Natural killer cell treated with Interleukin-12 subunit alpha and Interleukin-12 subunit beta and Interleukin-15 and Interleukin-18, amount 100 ng/mL, for 72 hours (primary cell): ENCODE data around the gene PRKCZ. TPM values are rescaled to one million over a fixed set of nuclear protein-coding genes. Genes with fewer than 3 reads are reported as not detected.
A peak's percentile ranks its signal among the peaks of the same experiment; 100 is the strongest.
"Not testable (repeated sequence)": the region's sequence is repeated elsewhere in the genome, so short reads cannot be mapped to it uniquely, and the experiment has no call there.

Source experiments
- ATAC-seq, 2 donors: fragments of 150-1000 bp; cut with Tn5 transposase in 1 of 2; sonication (Bioruptor Pico), chemical (Tn5 transposase) in 1 of 2; 2 replicates each; pipeline ENCODE4 v1.10.0; 2021
- DNase-seq: peaks from one replicate; pipeline ENCODE4 v3.0.0; 2022; ENCODE audit warnings: low spot score
- H3K27ac Mint-ChIP-seq, 2 donors: 1 replicate in 1 of 2; 2 replicates in 1 of 2; pipeline ENCODE4 v1.8.0; 2022; ENCODE audit warnings: mixed read lengths in 2 of 2, mild to moderate bottlenecking in 1 of 2, moderate library complexity in 1 of 2
- H3K27me3 Mint-ChIP-seq, 2 donors: 1 replicate in 1 of 2; 2 replicates in 1 of 2; pipeline ENCODE4 v1.8.0; 2022; ENCODE audit warnings: mixed read lengths in 2 of 2
- H3K36me3 Mint-ChIP-seq: one replicate; pipeline ENCODE4 v1.8.0; 2022; ENCODE audit warnings: mixed read lengths
- H3K4me1 Mint-ChIP-seq, 2 donors: 1 replicate in 1 of 2; 2 replicates in 1 of 2; pipeline ENCODE4 v1.8.0; 2022; ENCODE audit warnings: low read depth in 2 of 2, mixed read lengths in 2 of 2, mild to moderate bottlenecking in 1 of 2
- H3K4me3 Mint-ChIP-seq: one replicate; pipeline ENCODE4 v1.8.0; 2022; ENCODE audit warnings: mixed read lengths
- H3K9me3 Mint-ChIP-seq: 2 replicates; pipeline ENCODE4 v1.8.0; 2022; ENCODE audit warnings: mixed read lengths
- total RNA-seq, 2 donors: library from RNA; stranded (reverse); gene quantifications; one replicate each; pipeline ENCODE4 v1.2.3, GENCODE V29; 2022

The PRKCZ gene
- total RNA-seq, 2 donors from 2014 or later, result 10.8 to 13.2 TPM

DNA sequence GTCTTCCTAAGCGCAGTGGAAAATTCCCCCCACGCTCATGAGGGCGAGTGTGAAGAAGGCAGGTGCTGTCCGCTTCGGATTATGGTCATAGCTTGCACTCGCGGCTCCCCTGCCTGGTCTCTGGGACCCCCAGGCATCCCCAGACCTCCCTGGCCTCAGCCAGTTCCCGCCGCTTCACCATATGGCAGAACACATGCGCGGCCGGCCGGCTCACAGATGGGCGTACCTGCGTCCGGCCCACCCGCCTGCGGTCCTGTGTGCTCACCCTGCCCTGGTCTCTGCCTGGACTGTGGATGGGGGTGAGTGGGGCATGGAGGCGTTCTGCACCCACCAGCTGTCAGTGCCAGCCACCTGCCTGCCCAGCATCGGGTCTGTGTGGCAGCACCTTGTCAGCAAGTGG lies 34.1 kb downstream of the PRKCZ start:
- Mint-ChIP-seq H3K27ac (no peak overlapping the region), H3K4me1 (peaks cover 0 to 3% of the 10 kb centered on the region in 2 donors), H3K4me3 (no peak overlapping the region), H3K36me3 (no peaks in the 10 kb centered on the region), H3K9me3 (peaks cover 3% of the 10 kb centered on the region), H3K27me3 (no peaks in the 10 kb centered on the region)
- ATAC-seq (no peak), DNase-seq (no peak)

DNA sequence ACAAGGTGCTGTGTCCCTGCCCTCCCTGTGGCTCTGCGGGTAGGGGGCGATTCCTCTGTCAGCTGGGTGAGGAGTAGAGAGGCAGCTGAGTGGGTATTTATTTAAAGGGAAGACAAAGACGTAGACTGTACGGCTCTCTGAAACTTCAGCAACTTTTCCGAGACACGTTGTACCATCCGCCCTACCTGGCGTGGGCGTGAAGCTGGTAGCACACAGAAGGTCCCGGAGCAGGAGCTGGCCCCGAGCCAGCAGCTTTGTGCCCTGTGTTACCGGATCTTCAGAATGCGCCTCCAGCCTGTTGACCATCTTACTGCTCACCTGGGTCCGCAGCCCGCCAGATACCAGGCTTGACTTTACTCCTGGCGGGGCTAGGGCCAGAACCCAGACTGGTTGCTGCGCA lies 34.9 kb downstream of the PRKCZ start:
- ATAC-seq, result peak in 1 of 2 donors; percentile 15
- H3K9me3 Mint-ChIP-seq, result peaks cover 1% of the 10 kb centered on the region
- H3K36me3 Mint-ChIP-seq, result no peaks in the 10 kb centered on the region
- no peak for DNase-seq
- H3K4me1 Mint-ChIP-seq, result peaks cover 0 to 1% of the 10 kb centered on the region in 2 donors
- H3K4me3 Mint-ChIP-seq, result no peak overlapping the region
- H3K27ac Mint-ChIP-seq, result no peak overlapping the region
- no peaks in the 10 kb centered on the region for H3K27me3 Mint-ChIP-seq

DNA sequence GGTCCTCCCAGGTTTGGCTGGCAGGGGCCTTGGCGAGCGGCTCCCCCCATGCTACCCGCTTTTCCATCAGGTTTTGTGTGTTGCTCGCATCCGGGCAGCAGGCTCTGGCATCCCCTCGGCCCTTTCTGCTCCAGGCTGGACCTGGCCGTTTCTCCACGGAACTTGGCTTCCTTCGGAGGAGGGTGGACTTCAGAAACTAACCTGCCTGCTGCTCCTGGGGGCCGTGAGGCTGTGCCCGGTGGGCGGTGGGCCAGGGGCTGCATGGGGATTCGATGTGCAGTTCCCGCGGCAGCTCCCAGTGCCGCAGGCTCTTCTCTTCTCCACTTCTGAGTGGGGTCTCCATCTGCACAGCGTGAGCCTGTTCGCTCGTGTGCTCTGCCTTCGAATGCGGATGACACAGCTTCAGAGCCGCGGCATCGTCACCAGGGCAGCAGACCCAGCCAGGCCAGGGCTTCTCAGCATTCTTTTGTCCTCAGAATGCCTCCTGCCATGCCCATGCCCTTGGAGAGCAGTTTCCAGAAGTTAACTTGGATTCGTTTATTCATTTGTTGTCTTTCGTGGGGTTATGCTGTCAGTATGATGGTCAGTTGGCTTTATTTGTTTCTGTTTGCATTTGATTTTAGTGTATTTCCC lies 36.4 kb downstream of the PRKCZ start:
- no peak overlapping the region for H3K27ac Mint-ChIP-seq
- DNase-seq (no peak), ATAC-seq (no peak)
- no peaks in the 10 kb centered on the region for H3K4me1 Mint-ChIP-seq
- H3K27me3 Mint-ChIP-seq, result no peaks in the 10 kb centered on the region
- H3K9me3 Mint-ChIP-seq, result no peaks in the 10 kb centered on the region
- no peaks in the 10 kb centered on the region for H3K36me3 Mint-ChIP-seq
- no peak overlapping the region for H3K4me3 Mint-ChIP-seq

DNA sequence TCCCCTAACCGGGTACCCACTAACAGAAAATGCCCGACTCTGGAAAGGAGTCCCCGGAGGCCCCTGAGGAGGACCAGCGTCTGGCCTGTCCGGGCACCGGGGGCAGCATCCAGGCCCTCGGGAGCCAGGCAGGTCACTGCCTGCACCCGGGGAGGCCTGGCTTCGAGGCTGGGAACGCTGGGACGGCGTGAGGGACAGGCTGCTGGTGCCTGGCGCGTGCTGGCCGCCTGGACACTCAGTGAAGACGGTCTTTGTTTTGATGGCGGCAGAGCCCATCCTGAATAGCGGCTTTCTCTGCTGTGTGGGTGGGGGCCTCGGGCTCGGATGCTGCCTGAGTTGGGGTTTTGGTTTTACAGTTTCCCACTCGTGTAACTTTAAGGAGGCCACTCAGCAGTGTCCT lies 37.6 kb downstream of the PRKCZ start:
- Mint-ChIP-seq H3K27ac (no peak overlapping the region), H3K36me3 (no peaks in the 10 kb centered on the region), H3K9me3 (no peaks in the 10 kb centered on the region), H3K4me1 (no peaks in the 10 kb centered on the region), H3K4me3 (no peak overlapping the region), H3K27me3 (no peaks in the 10 kb centered on the region)
- DNase-seq, result no peak
- no peak for ATAC-seq

DNA sequence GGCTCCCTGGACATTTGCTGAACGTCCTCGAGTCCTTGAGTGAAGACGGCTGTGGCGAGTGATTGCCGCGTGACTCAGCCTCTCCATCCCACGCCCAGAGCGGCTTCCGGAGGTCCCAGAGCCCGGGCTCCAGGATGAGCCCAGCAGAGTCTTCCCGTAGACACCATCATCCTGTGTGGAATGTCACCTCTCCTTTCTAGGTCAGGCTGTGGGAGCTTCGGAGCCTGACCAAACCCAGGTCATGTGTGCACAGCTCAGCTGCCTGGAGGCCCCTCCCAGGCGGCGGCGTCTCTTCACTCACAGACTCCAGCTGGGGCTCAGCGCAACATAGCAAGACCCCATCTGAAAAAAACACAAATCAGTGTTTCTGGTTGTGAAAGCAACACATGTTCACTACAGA lies 38.2 kb downstream of the PRKCZ start:
- H3K36me3 Mint-ChIP-seq, result no peaks in the 10 kb centered on the region
- H3K27ac Mint-ChIP-seq, result no peak overlapping the region
- ATAC-seq, result no peak
- no peak for DNase-seq
- H3K9me3 Mint-ChIP-seq, result no peaks in the 10 kb centered on the region
- no peaks in the 10 kb centered on the region for H3K27me3 Mint-ChIP-seq
- no peaks in the 10 kb centered on the region for H3K4me1 Mint-ChIP-seq
- H3K4me3 Mint-ChIP-seq, result no peak overlapping the region

DNA sequence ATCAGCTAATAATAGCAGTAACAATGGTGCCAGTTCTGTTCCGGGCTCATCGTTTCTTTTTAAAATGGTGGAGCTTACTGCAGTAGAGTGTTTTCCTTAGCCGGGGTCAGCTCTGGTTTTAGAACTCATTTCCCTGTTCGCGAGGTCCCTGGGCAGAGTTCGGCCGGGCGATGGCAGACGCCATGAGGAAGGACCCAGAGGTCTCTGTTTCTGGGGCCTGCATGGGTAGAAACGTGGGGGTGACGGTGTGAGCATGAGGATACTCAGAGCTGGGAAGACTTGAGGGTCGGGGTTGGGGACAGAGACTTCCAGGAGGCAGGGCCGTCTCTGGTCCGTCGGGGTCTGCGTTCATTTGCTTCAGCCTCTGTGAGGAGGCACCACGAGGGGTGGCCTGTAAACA lies 38.8 kb downstream of the PRKCZ start:
- Mint-ChIP-seq H3K4me3 (no peak overlapping the region), H3K27me3 (no peaks in the 10 kb centered on the region), H3K9me3 (no peaks in the 10 kb centered on the region), H3K4me1 (no peaks in the 10 kb centered on the region), H3K27ac (no peak overlapping the region), H3K36me3 (no peaks in the 10 kb centered on the region)
- DNase-seq, result no peak
- ATAC-seq, result no peak

DNA sequence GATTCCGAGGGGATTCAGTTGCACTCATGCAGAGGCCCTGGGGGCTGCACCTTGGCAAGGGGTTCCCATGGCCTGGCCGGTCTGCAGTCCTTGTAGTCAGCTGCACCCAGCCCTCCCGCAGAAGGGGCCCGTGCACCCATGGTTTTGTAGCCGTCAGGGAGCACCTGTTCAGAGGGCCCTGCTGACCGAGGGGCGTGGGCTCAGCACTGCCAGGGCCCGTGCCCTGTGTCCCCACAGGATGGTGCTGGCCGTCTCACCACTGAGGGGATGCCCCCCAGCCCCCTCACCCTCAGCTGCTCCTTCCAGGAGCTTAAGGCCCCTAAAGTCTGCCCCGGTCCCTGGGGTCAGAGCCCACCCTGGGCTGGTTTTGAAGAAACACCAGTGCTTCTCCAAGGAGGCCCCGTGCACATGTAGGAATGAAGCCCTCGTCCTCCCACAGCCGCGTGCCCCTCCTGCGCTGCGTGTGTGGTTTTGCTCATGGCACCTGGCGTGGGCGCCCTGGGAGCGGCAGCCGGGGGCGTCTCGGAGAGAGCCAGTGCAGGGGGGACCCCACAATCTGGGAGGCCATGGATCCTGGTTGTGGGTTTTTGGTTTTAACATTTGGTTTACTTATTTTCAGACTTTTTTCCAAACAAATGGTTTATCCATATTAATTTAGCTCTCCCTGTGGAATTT lies 40.1 kb downstream of the PRKCZ start:
- Mint-ChIP-seq H3K27me3 (no peaks in the 10 kb centered on the region), H3K4me3 (no peak overlapping the region), H3K9me3 (no peaks in the 10 kb centered on the region), H3K4me1 (no peaks in the 10 kb centered on the region), H3K27ac (no peak overlapping the region), H3K36me3 (no peaks in the 10 kb centered on the region)
- DNase-seq (no peak), ATAC-seq (no peak)

DNA sequence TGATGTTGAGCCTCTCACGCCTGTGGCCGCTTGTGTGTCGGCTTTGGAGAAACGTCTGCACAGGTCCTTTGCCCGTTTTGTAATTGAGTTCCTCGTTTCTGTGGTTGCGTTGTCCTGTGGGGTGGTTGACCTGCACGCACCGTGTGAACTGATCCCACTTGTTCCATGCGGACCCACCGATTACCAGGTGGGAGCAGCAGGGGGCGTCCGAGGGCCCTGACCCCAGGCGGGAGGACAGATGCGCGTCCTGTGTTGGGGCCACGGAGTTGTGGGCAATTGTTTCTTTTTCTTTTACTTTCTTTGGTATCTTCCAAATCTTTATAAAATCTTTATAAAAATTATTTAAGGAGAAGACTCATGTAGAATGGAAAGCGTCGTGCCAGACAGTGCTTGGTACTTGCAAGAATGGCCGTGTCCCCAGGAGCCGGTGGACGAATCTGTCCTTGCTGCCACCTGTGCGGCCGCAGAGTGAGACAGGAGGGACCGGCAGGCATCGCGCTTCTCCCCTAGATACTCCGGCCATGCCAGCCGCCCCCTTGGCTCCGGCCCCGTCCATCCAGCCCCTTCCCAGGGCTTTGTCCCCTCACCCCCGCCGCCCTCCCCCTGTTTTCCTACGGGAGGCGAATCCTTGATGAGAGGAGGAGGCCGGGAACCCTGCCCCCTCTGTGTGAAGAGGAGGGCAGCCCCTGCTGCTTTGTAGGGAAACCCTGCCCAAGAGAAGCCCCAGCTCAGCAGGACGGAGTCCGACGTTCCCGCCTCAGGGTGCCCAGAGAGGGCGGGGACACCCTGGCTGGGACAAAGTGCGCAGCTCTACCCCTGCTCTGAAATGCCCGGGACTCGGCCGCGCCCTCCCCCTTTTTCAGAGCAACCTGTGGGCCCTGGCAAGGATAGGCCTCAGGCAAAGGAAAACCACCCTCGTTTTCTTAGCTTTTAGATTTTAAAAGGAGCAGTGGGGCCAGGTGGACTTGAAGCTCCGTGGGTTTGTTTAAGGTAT lies 41.7 kb downstream of the PRKCZ start:
- no peak overlapping the region for H3K4me3 Mint-ChIP-seq
- no peak overlapping the region for H3K27ac Mint-ChIP-seq
- H3K4me1 Mint-ChIP-seq, result no peaks in the 10 kb centered on the region
- H3K9me3 Mint-ChIP-seq, result no peaks in the 10 kb centered on the region
- ATAC-seq, result no peak
- DNase-seq, result no peak
- no peaks in the 10 kb centered on the region for H3K27me3 Mint-ChIP-seq
- no peaks in the 10 kb centered on the region for H3K36me3 Mint-ChIP-seq

DNA sequence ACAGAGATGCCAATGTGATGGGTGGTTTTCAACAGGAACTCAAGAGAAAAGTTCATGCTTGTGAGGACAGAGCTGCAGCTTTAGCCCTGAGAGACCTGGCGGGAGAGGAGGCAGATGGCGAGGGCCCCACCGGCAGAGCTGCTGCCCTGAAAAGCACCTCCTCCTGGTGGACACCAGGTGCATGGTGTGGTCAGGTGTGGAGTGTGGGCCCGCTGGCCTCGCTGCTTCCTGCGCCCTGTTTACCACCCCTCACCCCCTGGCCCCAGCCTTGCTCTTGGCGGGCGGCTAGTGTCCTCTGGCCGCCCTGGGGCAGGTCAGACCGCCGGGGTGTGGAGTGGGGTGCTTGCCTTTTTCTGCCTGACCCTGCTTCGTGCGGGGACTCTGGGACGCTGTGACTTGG lies 42.8 kb downstream of the PRKCZ start:
- peak in 1 of 2 donors; percentile 19 for ATAC-seq
- H3K9me3 Mint-ChIP-seq, result peaks cover 4% of the 10 kb centered on the region
- H3K4me3 Mint-ChIP-seq, result no peak overlapping the region
- no peak overlapping the region for H3K27ac Mint-ChIP-seq
- peaks cover 5% of the 10 kb centered on the region for H3K36me3 Mint-ChIP-seq
- no peak for DNase-seq
- peaks cover 0 to 4% of the 10 kb centered on the region in 2 donors for H3K4me1 Mint-ChIP-seq
- no peaks in the 10 kb centered on the region for H3K27me3 Mint-ChIP-seq

DNA sequence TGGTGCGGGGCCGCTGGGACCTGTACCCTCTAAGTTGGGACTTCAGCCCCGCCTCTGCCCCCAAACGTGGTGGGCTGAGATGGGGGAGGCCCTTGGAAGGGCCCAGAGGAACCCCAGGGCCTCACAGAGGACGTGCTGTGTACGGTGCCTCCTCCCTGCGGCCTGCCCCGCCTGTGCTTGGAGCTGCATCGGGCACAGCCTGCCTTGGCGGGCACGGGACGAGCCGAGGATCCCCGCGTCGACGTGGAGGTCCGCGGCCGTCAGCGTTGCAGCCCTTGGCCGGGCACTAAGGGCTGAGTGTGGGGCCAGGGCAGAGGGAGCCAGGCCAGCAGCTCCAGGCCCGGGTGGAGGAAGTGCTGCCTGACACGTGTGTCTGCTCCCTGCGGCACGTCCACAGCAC lies 43.4 kb downstream of the PRKCZ start:
- Mint-ChIP-seq H3K4me3 (no peak overlapping the region), H3K36me3 (peaks cover 6% of the 10 kb centered on the region), H3K4me1 (peaks cover 0 to 4% of the 10 kb centered on the region in 2 donors), H3K27ac (no peak overlapping the region), H3K9me3 (peaks cover 4% of the 10 kb centered on the region), H3K27me3 (no peaks in the 10 kb centered on the region)
- DNase-seq (no peak), ATAC-seq (peak in 1 of 2 donors; percentile 26)

DNA sequence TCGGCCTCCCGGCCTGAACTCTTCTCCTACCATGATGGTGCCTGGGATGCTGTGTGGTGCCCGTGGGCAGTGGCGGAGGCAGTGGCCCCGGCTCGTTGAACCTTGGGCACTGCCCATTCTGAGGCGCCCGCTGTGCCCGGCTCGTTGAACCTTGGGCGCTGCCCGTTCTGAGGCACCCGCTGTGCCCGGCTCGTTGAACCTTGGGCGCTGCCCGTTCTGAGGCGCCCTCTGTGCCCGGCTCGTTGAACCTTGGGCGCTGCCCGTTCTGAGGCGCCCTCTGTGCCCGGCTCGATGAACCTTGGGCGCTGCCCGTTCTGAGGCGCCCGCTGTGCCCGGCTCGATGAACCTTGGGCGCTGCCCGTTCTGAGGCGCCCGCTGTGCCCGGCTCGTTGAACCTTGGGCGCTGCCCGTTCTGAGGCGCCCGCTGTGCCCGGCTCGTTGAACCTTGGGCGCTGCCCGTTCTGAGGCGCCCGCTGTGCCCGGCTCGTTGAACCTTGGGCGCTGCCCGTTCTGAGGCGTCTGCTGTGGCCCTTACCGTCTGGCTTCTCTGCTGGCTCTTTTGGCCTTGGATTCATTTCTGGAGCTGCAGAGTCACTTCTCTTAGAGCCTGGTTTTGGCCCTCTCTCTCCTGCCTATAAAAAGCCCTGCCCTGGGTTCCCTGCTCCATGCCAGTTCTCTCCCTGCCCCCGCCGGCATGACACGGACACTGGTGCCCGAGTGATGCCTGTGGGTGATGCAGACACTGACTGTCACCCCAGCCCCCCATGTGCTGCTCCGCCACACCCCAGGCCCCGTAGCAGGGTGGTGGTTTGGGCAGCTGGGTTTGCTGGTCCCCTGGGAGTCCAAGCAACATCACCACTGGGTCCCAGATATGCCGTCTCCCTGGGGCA lies 44.3 kb downstream of the PRKCZ start:
- H3K27me3 Mint-ChIP-seq, H3K36me3 Mint-ChIP-seq, DNase-seq, H3K4me1 Mint-ChIP-seq, ATAC-seq, H3K27ac Mint-ChIP-seq, H3K9me3 Mint-ChIP-seq, H3K4me3 Mint-ChIP-seq: not testable (repeated sequence)

DNA sequence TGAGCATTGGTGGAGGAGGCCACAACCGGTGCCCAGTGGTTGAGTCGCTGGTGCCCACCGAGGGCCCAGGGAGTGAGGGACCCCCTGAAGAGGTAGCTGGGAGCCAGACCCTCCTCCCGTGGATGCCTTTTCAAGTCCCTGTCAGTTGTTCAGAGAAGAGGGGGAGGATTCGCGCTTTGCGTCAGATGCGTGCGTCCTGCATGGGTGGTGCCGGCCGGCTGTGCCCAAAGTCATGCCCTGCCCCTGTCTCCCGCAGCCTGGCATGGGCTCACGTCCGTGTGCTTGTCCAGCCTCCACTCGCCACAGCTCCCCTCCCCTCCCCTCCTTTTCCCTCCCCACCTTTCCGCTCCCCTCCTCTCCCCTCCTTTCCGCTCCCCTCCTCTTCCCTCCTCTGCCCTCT lies 45.2 kb downstream of the PRKCZ start:
- Mint-ChIP-seq H3K4me3 (no peak overlapping the region), H3K9me3 (peaks cover 4% of the 10 kb centered on the region), H3K36me3 (peaks cover 6% of the 10 kb centered on the region), H3K27me3 (no peaks in the 10 kb centered on the region), H3K4me1 (peaks cover 0 to 4% of the 10 kb centered on the region in 2 donors), H3K27ac (no peak overlapping the region)
- DNase-seq (no peak), ATAC-seq (no peak)

DNA sequence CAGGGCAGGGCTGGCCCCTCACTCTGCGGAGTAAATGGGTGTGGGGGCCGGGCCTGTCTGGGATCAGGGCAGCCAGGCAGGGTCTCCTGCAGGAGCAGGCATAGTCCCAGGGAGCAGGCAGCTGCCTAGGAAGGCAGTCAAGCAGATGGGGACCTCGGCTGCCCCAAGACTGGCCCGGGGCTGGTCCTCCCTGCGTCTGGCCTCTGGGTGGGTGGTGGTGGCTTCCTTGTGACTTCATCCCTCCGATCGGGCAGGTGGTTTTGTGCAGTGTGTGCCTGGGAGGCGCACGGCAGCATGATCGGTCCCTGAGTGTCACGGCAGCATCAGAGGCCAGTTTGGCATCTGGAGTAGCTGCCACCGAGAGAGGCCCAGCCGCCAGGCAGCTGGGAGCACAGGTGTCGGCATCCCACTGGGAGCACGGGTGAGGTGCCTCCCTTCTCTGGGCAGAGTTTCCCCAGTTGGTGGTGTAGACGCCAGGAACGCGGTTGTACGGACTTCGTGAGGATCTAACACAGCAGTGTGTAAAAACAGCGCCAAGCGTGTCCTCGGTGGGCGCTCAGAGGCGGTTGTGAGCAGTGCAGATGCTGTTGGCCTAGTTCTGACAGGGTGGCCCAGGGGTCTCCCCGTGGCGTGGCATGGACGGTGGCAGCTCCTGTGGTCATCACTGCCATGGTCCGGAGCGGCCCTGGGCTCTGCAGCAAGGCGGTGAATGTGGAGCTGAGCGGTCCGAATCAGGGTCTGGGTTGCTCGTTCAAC lies 45.9 kb downstream of the PRKCZ start:
- DNase-seq (no peak), ATAC-seq (no peak)
- H3K4me1 Mint-ChIP-seq, result peaks cover 0 to 4% of the 10 kb centered on the region in 2 donors
- H3K4me3 Mint-ChIP-seq, result no peak overlapping the region
- H3K9me3 Mint-ChIP-seq, result peaks cover 4% of the 10 kb centered on the region
- no peaks in the 10 kb centered on the region for H3K27me3 Mint-ChIP-seq
- no peak overlapping the region for H3K27ac Mint-ChIP-seq
- peaks cover 6% of the 10 kb centered on the region for H3K36me3 Mint-ChIP-seq
